Lung (tissue), 12 donors: ENCODE measurements around the gene ELFN1. TPM values are rescaled to one million over a fixed set of nuclear protein-coding genes. Genes with fewer than 3 reads are reported as not detected.

Experiments used
- ATAC-seq: fragments of 200-7000 bp; cut with Tn5 transposase; one replicate; pipeline ENCODE4 v1.9.1; 2020; ENCODE audit warnings: moderate number of reproducible peaks; ENCODE audit not compliant: insufficient read depth, low FRiP score
- DNase-seq, 3 donors: peaks; one replicate each; pipeline ENCODE4 v3.0.0-alpha.2; 2013 to 2017
- H3K27ac ChIP-seq, 2 donors: one replicate each; pipeline ENCODE4 v1.5.1; 2013; ENCODE audit warnings: mild to moderate bottlenecking in 2 of 2, moderate library complexity in 2 of 2, control low read depth in 1 of 2, inconsistent platforms in 1 of 2, low read depth in 1 of 2, low read length in 1 of 2
- H3K27me3 ChIP-seq, 3 donors: one replicate each; pipeline ENCODE4 v1.5.1; 2013; ENCODE audit warnings: low read length in 2 of 3; ENCODE audit not compliant: control insufficient read depth in 3 of 3, insufficient read depth in 3 of 3
- H3K36me3 ChIP-seq, 4 donors: one replicate each; pipeline ENCODE4 v1.5.1; 2013; ENCODE audit warnings: low read length in 4 of 4, mild to moderate bottlenecking in 1 of 4, moderate library complexity in 1 of 4; ENCODE audit not compliant: control insufficient read depth in 4 of 4, insufficient read depth in 4 of 4
- H3K4me1 ChIP-seq, 5 donors: one replicate each; pipeline ENCODE4 v1.5.1; 2013; ENCODE audit warnings: low read length in 5 of 5, mild to moderate bottlenecking in 2 of 5, moderate library complexity in 1 of 5; ENCODE audit not compliant: control insufficient read depth in 5 of 5, insufficient read depth in 5 of 5
- H3K4me3 ChIP-seq: one replicate; pipeline ENCODE4 v1.5.1; 2013; ENCODE audit warnings: mild to moderate bottlenecking, control low read depth, moderate library complexity
- H3K9ac ChIP-seq, 2 donors: one replicate each; pipeline ENCODE4 v1.5.1; 2013; ENCODE audit warnings: low read length in 2 of 2, control low read depth in 1 of 2; ENCODE audit not compliant: insufficient read depth in 1 of 2
- H3K9me3 ChIP-seq, 4 donors: one replicate each; pipeline ENCODE4 v1.5.1; 2013; ENCODE audit warnings: low read length in 3 of 4, mild to moderate bottlenecking in 1 of 4, moderate library complexity in 1 of 4; ENCODE audit not compliant: control insufficient read depth in 4 of 4, insufficient read depth in 3 of 4
- CTCF ChIP-seq: IDR thresholded peaks from 2 replicates; pipeline ENCODE4 v1.5.1; 2012; ENCODE audit warnings: mild to moderate bottlenecking; ENCODE audit errors: control extremely low read depth, extremely low read depth
- WGBS, 2 donors: extraction: QIAGEN DNeasy Blood & Tissue Kit; methylation state at CpG; one replicate each; pipeline ENCODE4 v1.1.7; 2013; 5-methylcytosine and 5-hydroxymethylcytosine counted together
- polyA plus RNA-seq, 2 donors: library from polyadenylated mRNA; stranded (reverse); fragments of 200-250 nt; gene quantifications; one replicate each; pipeline ENCODE4 v1.2.1, GENCODE V29; 2013
- total RNA-seq, 2 donors: library from RNA; depleted of rRNA in 1 of 2; stranded (reverse); fragments of >200 nt in 1 of 2; gene quantifications; one replicate each; pipeline ENCODE4 v1.2.1, GENCODE V29; 2014 to 2021
- donor health status: control.
- donor health status: control.
- donor health status: Bipolar disorder and iron deficiency.
- donor health status: healthy.
- donor health status: DM: yes; HTN: yes; CAD: no.

ELFN1 gene
- total and polyA plus RNA-seq, 4 donors: 0.43 to 1.4 (median 1.0) TPM

GRCh38 chr7:1632916-1633785 is 36.9 kb upstream of the ELFN1 start:
- H3K9me3 ChIP-seq: peaks cover 0 to 39% (median 8%) of the 10 kb centered on the region in 4 donors
- H3K27me3 ChIP-seq: no peaks in the 10 kb centered on the region
- no peak for ATAC-seq
- 61 to 62% methylated on average over 15 of the region's 15 CpGs for WGBS, 2 donors
- no peak for DNase-seq
- TF ChIP-seq CTCF: no peak
- no peaks in the 10 kb centered on the region for H3K4me1 ChIP-seq
- H3K27ac ChIP-seq: no peak overlapping the region
- no peak overlapping the region for H3K4me3 ChIP-seq
- no peak overlapping the region for H3K9ac ChIP-seq
- H3K36me3 ChIP-seq: no peaks in the 10 kb centered on the region

- Histone ChIP-seq H3K9ac (no peak overlapping the region), H3K9me3 (peaks cover 0 to 47% (median 8%) of the 10 kb centered on the region in 4 donors), H3K36me3 (no peaks in the 10 kb centered on the region), H3K4me1 (no peaks in the 10 kb centered on the region), H3K27ac (no peak overlapping the region), H3K27me3 (no peaks in the 10 kb centered on the region), H3K4me3 (no peak overlapping the region)
- TF ChIP-seq CTCF: no peak
- DNase-seq: no peak
- WGBS, 2 donors: 88 to 94% methylated on average over 1 of the region's 1 CpG
- no peak for ATAC-seq
Measured at GRCh38 chr7:1635401-1635800, 34.7 kb upstream of the ELFN1 start.

- no peaks in the 10 kb centered on the region for H3K36me3 ChIP-seq
- WGBS, 2 donors: 95 to 97% methylated on average over 2 of the region's 2 CpGs
- DNase-seq: no peak
- peaks cover 0 to under 1% (median 0%) of the 10 kb centered on the region in 5 donors for H3K4me1 ChIP-seq
- TF ChIP-seq CTCF: no peak
- ATAC-seq: no peak
- H3K9ac ChIP-seq: no peak overlapping the region
- no peak overlapping the region for H3K4me3 ChIP-seq
- H3K27ac ChIP-seq: no peak overlapping the region
- H3K27me3 ChIP-seq: peaks cover 0 to 4% (median 0%) of the 10 kb centered on the region in 3 donors
- peaks cover 0 to 43% (median 8%) of the 10 kb centered on the region in 4 donors for H3K9me3 ChIP-seq
Measured at GRCh38 chr7:1637155-1637554, 32.9 kb upstream of the ELFN1 start.
